ENCODE data around the gene CDC14B.
"Not testable (repeated sequence)": the region's sequence is repeated elsewhere in the genome, so short reads cannot be mapped to it uniquely, and the experiment has no call there.

CDC14B gene

GRCh38 chr9:96609732-96610131, 9.9 kb downstream of the CDC14B start:
- H3K4me1 ChIP-seq (ENCODE audit: insufficient read depth, low read length), result peaks cover 15% of the 10 kb centered on the region
- H3K9me3 ChIP-seq (ENCODE audit: low read length), result no peaks in the 10 kb centered on the region
- H3K27ac ChIP-seq (ENCODE audit: low read depth, low read length), result no peak overlapping the region
- no peak overlapping the region for H3K9ac ChIP-seq (ENCODE audit: low read length)
- H3K27me3 ChIP-seq (ENCODE audit: control insufficient read depth in 1 of 2, insufficient read depth in 2 of 2, low read length in 2 of 2), result no peaks in the 10 kb centered on the region
- H3K4me3 ChIP-seq (ENCODE audit: low read depth in 1 of 2, low read length in 2 of 2), result no peak overlapping the region
- no peaks in the 10 kb centered on the region for H3K36me3 ChIP-seq (ENCODE audit: insufficient read depth, low read length)

- H3K4me1 ChIP-seq (ENCODE audit: insufficient read depth, low read length), result peaks cover 9% of the 10 kb centered on the region
Observed at GRCh38 chr9:96607971-96608370, 11.7 kb downstream of the CDC14B start.

GRCh38 chr9:96605328-96605727, 14.3 kb downstream of the CDC14B start:
- Histone ChIP-seq H3K9ac (ENCODE audit: low read length) (no peak overlapping the region), H3K9me3 (ENCODE audit: low read length) (no peaks in the 10 kb centered on the region), H3K4me1 (ENCODE audit: insufficient read depth, low read length) (no peaks in the 10 kb centered on the region), H3K4me3 (ENCODE audit: low read depth in 1 of 2, low read length in 2 of 2) (no peak overlapping the region), H3K36me3 (ENCODE audit: insufficient read depth, low read length) (no peaks in the 10 kb centered on the region), H3K27ac (ENCODE audit: low read depth, low read length) (no peak overlapping the region), H3K27me3 (ENCODE audit: control insufficient read depth in 1 of 2, insufficient read depth in 2 of 2, low read length in 2 of 2) (no peaks in the 10 kb centered on the region)

More at GRCh38 chr9:96607971-96608370, 11.7 kb downstream of the CDC14B start:
- Histone ChIP-seq H3K27me3 (ENCODE audit: control insufficient read depth in 1 of 2, insufficient read depth in 2 of 2, low read length in 2 of 2) (no peaks in the 10 kb centered on the region), H3K4me3 (ENCODE audit: low read depth in 1 of 2, low read length in 2 of 2) (no peak overlapping the region), H3K9me3 (ENCODE audit: low read length) (no peaks in the 10 kb centered on the region), H3K36me3 (ENCODE audit: insufficient read depth, low read length) (no peaks in the 10 kb centered on the region), H3K27ac (ENCODE audit: low read depth, low read length) (no peak overlapping the region), H3K9ac (ENCODE audit: low read length) (no peak overlapping the region)

- H3K27ac ChIP-seq (ENCODE audit: low read depth, low read length), result no peak overlapping the region
- H3K4me1 ChIP-seq (ENCODE audit: insufficient read depth, low read length), result no peaks in the 10 kb centered on the region
- H3K27me3 ChIP-seq (ENCODE audit: control insufficient read depth in 1 of 2, insufficient read depth in 2 of 2, low read length in 2 of 2), result no peaks in the 10 kb centered on the region
- no peak overlapping the region for H3K4me3 ChIP-seq (ENCODE audit: low read depth in 1 of 2, low read length in 2 of 2)
- H3K9ac ChIP-seq (ENCODE audit: low read length), result no peak overlapping the region
- no peaks in the 10 kb centered on the region for H3K36me3 ChIP-seq (ENCODE audit: insufficient read depth, low read length)
- H3K9me3 ChIP-seq (ENCODE audit: low read length), result no peaks in the 10 kb centered on the region
Observed at GRCh38 chr9:96604004-96604319, 15.7 kb downstream of the CDC14B start.

GRCh38 chr9:96603305-96604003, 16.2 kb downstream of the CDC14B start:
- no peaks in the 10 kb centered on the region for H3K27me3 ChIP-seq (ENCODE audit: control insufficient read depth in 1 of 2, insufficient read depth in 2 of 2, low read length in 2 of 2)
- no peak overlapping the region for H3K27ac ChIP-seq (ENCODE audit: low read depth, low read length)
- H3K9ac ChIP-seq (ENCODE audit: low read length), result no peak overlapping the region
- H3K36me3 ChIP-seq (ENCODE audit: insufficient read depth, low read length), result no peaks in the 10 kb centered on the region
- no peaks in the 10 kb centered on the region for H3K9me3 ChIP-seq (ENCODE audit: low read length)
- H3K4me3 ChIP-seq (ENCODE audit: low read depth in 1 of 2, low read length in 2 of 2), result no peak overlapping the region
- H3K4me1 ChIP-seq (ENCODE audit: insufficient read depth, low read length), result no peaks in the 10 kb centered on the region

- no peaks in the 10 kb centered on the region for H3K9me3 ChIP-seq (ENCODE audit: low read length)
- H3K27me3 ChIP-seq (ENCODE audit: control insufficient read depth in 1 of 2, insufficient read depth in 2 of 2, low read length in 2 of 2), result no peaks in the 10 kb centered on the region
- no peak overlapping the region for H3K9ac ChIP-seq (ENCODE audit: low read length)
- no peaks in the 10 kb centered on the region for H3K4me1 ChIP-seq (ENCODE audit: insufficient read depth, low read length)
- H3K4me3 ChIP-seq (ENCODE audit: low read depth in 1 of 2, low read length in 2 of 2), result no peak overlapping the region
- H3K36me3 ChIP-seq (ENCODE audit: insufficient read depth, low read length), result no peaks in the 10 kb centered on the region
- no peak overlapping the region for H3K27ac ChIP-seq (ENCODE audit: low read depth, low read length)
Observed at GRCh38 chr9:96599298-96599697, 20.3 kb downstream of the CDC14B start.

GRCh38 chr9:96596601-96597111, 23.0 kb downstream of the CDC14B start:
- no peak overlapping the region for H3K9ac ChIP-seq (ENCODE audit: low read length)
- H3K4me3 ChIP-seq (ENCODE audit: low read depth in 1 of 2, low read length in 2 of 2), result no peak overlapping the region
- no peaks in the 10 kb centered on the region for H3K9me3 ChIP-seq (ENCODE audit: low read length)
- H3K4me1 ChIP-seq (ENCODE audit: insufficient read depth, low read length), result no peaks in the 10 kb centered on the region
- H3K27ac ChIP-seq (ENCODE audit: low read depth, low read length), result no peak overlapping the region
- H3K27me3 ChIP-seq (ENCODE audit: control insufficient read depth in 1 of 2, insufficient read depth in 2 of 2, low read length in 2 of 2), result no peaks in the 10 kb centered on the region
- no peaks in the 10 kb centered on the region for H3K36me3 ChIP-seq (ENCODE audit: insufficient read depth, low read length)

GRCh38 chr9:96587338-96588315, 32.0 kb downstream of the CDC14B start:
- Histone ChIP-seq H3K27me3 (ENCODE audit: control insufficient read depth in 1 of 2, insufficient read depth in 2 of 2, low read length in 2 of 2) (no peaks in the 10 kb centered on the region), H3K36me3 (ENCODE audit: insufficient read depth, low read length) (no peaks in the 10 kb centered on the region), H3K9ac (ENCODE audit: low read length) (no peak overlapping the region), H3K27ac (ENCODE audit: low read depth, low read length) (no peak overlapping the region), H3K4me1 (ENCODE audit: insufficient read depth, low read length) (no peaks in the 10 kb centered on the region), H3K4me3 (ENCODE audit: low read depth in 1 of 2, low read length in 2 of 2) (no peak overlapping the region), H3K9me3 (ENCODE audit: low read length) (no peaks in the 10 kb centered on the region)

- Histone ChIP-seq H3K36me3 (ENCODE audit: insufficient read depth, low read length) (no peaks in the 10 kb centered on the region), H3K9me3 (ENCODE audit: low read length) (no peaks in the 10 kb centered on the region), H3K4me3 (ENCODE audit: low read depth in 1 of 2, low read length in 2 of 2) (no peak overlapping the region), H3K4me1 (ENCODE audit: insufficient read depth, low read length) (no peaks in the 10 kb centered on the region), H3K27ac (ENCODE audit: low read depth, low read length) (no peak overlapping the region), H3K9ac (ENCODE audit: low read length) (no peak overlapping the region), H3K27me3 (ENCODE audit: control insufficient read depth in 1 of 2, insufficient read depth in 2 of 2, low read length in 2 of 2) (no peaks in the 10 kb centered on the region)
Observed at GRCh38 chr9:96585426-96585825, 34.2 kb downstream of the CDC14B start.

GRCh38 chr9:96582199-96582598, 37.4 kb downstream of the CDC14B start:
- not testable (repeated sequence) for H3K27ac ChIP-seq (ENCODE audit: low read depth, low read length); H3K4me3 ChIP-seq (ENCODE audit: low read depth in 1 of 2, low read length in 2 of 2); H3K9ac ChIP-seq (ENCODE audit: low read length); H3K36me3 ChIP-seq (ENCODE audit: insufficient read depth, low read length); H3K9me3 ChIP-seq (ENCODE audit: low read length); H3K4me1 ChIP-seq (ENCODE audit: insufficient read depth, low read length); H3K27me3 ChIP-seq (ENCODE audit: control insufficient read depth in 1 of 2, insufficient read depth in 2 of 2, low read length in 2 of 2)

- no peak overlapping the region for H3K27ac ChIP-seq (ENCODE audit: low read depth, low read length)
- no peaks in the 10 kb centered on the region for H3K36me3 ChIP-seq (ENCODE audit: insufficient read depth, low read length)
- no peak overlapping the region for H3K4me3 ChIP-seq (ENCODE audit: low read depth in 1 of 2, low read length in 2 of 2)
- H3K9ac ChIP-seq (ENCODE audit: low read length), result no peak overlapping the region
- no peaks in the 10 kb centered on the region for H3K9me3 ChIP-seq (ENCODE audit: low read length)
- H3K4me1 ChIP-seq (ENCODE audit: insufficient read depth, low read length), result no peaks in the 10 kb centered on the region
- H3K27me3 ChIP-seq (ENCODE audit: control insufficient read depth in 1 of 2, insufficient read depth in 2 of 2, low read length in 2 of 2), result no peaks in the 10 kb centered on the region
Observed at GRCh38 chr9:96581786-96582185, 37.9 kb downstream of the CDC14B start.

Measured in muscle layer of colon (tissue), 2 donors.